Raji (cell line): ENCODE measurements around the gene NMUR1.

Experiments
- POLR2A ChIP-seq: IDR thresholded peaks from 2 replicates; pipeline ENCODE4 v1.6.1; 2011; ENCODE audit warnings: low read depth, low read length, control low read depth; ENCODE audit not compliant: insufficient read depth

Gene NMUR1

DNA sequence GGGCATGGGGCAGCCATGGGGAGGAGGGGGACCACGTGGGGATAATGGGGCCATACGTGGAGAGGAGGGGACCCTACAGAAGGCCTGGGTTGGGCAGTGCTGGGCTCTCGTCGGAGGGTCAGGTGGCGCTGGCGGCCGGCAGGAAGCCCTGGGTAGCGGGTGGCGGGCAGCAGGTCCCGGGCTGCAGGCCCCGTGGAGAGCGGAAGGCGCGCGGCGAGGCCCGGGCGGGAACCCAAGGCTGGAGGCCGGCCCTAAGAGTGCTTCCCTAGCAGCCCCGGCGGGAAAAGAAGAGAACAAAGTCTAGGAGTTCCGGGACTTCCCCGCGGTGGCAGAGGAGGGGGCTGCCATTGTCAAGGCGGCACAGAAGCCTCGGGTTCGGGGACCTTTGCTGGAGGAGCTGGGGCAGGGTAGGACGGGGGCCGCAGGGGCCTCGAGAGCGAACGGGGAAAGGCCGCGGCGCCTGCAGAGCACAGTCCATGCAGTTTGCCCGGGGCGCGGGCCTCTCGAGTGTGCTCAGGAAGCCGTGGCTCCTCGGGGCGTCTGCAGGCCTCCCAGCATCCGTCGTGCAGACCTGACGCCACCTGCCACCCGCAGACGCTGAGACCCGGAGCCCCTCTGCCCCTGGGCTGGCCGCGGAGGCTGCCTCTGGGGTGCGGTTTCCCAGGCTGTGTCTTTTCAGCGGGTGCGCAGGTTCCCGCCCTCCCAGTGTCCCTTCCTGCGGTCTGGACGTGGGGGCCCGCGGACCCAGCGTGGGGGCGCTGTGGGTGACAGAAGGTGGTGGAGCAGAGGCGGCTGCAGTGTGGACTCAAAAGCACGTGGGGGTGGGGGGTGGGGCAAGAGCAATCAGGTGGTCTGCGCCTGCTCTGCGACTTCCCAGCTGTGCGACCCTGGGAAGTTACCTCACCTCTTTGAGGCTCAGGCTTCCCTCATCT, 46.6 kb downstream of the NMUR1 start:
- TF ChIP-seq POLR2A: no peak

DNA sequence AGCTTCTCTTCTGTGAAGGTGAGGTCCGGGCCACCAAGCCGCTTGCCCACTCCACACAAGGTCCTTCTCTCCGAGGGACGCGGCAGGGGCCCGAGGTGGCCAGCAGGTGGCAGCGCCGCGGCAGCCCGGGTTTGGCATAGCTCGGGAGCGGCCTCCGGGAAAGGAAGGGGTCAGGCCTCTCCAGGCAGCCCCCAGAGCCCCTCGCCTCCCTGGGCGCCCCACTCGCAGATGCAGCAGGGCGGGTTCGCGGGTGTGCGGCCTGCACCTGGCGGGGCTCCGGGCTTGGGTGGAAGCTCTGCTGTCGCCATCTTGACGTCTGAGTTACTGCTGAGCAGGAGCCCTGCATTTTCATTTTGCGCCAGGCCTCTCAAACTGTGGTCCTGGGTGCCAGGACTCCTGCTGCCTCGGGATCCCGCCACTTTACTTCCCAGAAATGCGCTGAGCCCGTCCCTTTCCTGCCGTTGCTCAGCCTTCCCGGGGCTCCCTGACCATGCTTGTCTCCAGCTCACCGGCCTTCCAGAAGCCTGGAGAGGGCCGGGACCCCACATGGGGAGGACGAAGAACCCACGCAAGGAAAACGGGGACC, 47.3 kb downstream of the NMUR1 start:
- TF ChIP-seq POLR2A: no peak

DNA sequence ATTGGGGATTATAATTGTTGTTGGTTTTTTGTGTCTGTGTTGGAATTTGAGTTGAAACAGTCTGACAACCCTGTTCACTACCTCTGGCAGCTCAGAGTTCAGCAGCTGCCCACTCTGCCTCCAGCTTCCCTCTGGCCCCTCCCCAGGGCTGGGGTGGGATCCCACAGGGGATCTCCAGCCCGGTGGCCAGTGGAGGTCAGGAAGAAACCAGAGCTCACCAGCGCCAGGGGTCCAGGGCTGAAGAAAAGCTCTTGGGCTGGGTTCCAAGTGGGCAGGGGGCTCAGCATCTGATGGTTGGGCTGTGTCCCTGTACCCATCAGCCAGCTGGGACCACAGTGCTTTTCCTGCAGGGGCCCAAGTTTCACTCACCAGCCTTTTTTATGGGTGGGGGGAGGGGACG, 49.5 kb downstream of the NMUR1 start:
- no peak for TF ChIP-seq POLR2A

DNA sequence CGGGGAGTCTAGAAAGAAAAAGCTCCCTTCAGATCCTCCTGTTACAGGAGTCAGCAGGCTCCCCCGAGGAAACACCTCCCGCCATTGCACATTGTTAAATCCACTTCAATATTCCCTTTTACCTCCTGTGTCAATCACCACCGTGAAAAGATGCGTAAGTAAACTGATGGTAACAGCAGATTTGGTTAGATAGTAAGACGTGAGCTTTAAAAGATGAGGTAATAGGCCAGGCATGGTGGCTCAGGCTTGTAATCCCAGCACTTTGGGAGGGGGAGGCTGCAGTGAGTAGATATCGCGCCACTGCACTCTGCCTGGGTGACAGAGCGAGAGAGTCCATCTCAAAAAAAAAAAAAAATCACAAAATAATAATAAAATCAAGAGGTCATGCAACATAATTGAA, 50.8 kb downstream of the NMUR1 start:
- no peak for TF ChIP-seq POLR2A

DNA sequence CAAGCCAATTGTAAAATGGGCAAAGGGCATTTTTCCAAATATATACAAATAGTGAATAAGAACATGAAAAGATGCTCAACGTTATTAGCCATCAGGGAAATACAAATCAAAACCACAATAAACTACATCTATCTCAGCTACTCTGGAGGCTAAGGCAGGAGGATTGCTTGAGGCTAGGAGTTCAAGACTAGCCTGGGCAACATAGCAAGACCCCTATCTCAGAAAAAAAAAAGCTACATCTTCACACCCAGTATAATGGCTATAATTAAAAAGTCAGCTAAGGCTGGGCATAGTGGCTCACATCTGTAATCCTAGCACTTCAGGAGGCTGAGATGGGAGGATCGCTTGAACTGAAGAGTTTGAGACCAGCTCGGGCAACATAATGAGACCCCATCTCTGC, 53.3 kb downstream of the NMUR1 start:
- no peak for TF ChIP-seq POLR2A

DNA sequence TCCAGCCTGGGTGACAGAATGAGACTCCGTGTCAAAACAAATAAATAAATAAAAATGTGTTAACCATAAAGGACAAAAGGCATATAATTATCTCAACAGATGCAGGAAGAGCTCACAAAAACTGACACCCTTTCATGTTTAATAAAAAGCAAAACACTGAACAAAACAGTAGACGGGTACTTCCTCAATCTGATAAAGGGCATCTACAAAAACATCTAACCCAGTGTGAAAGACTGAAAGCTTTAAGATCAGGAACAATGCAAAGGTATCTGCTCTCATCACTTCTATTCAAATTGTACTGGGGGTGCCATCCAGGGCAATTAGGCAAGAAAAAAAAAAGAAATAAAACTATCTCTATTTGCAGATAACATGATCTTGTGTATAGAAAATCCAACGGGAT, 54.3 kb downstream of the NMUR1 start:
- TF ChIP-seq POLR2A: no peak
